NCI-H1930 (cell line): ENCODE data around the gene AQP12A.
"Not testable (repeated sequence)": the region's sequence is repeated elsewhere in the genome, so short reads cannot be mapped to it uniquely, and the experiment has no call there.

Experiments used
- DNase-seq, 2 experiments: peaks; one replicate each; lab custom pipeline; 2025; lab: John Stamatoyannopoulos, UW

Gene AQP12A

GRCh38 chr2:240688553-240688919 is 3.1 kb upstream of the AQP12A start:
- no peak for DNase-seq

- no peak for DNase-seq
These were observed 1.7 kb upstream of the AQP12A start for GRCh38 chr2:240689975-240690374.

DNA sequence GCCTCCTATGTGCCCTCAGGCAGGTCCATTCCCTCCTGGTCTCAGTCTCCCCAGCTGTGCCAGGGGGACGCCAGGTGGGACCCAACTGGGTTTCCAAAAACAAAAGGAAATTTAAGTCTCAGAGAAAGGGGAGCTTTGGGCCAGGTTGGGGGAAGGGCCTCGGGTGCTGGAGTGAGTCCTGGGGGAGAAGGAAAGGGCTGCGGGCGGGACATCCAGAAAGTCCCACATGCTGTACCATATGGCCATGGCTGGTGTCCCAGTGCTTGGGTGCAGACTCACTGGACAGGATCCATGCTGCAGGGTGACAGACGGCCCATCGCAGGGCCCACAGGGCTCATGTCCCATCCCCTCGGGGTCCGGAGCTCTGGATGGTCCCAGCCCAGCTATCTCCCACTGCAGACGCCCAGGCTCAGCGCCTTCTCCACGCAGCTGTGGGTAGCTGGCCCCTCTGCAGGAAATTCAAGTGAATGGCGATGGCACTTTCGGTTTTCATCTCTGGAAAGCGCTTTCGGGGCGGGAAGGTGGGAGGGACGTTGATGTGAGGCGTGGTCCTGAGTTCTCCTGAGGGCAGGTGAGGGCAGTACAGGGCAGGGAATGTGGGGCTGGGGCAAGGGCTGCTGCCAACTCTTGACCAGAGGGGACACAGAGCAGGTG is 1.1 kb upstream of the AQP12A start:
- DNase-seq, result not testable (repeated sequence)

DNA sequence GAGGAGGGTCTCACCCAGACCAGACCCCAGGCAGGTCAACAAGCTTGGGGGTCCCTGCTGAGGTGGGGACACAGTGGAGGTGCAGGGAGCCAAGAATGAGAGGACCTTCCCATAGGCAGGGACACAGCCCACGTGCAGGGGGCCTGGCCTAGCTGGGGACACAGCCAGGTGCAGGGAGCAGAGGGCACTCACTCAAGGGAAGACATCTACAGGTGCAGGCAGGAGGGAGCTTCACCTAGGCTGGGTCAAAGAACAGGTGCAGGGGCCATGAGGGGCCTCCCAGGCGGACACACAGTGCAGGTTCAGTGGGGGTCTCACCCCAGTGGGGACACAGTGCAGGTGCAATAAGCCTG is 615 bp upstream of the AQP12A start:
- DNase-seq, result not testable (repeated sequence)

- DNase-seq, result not testable (repeated sequence)
These were observed 1.2 kb downstream of the AQP12A start for GRCh38 chr2:240692583-240693561.

DNA sequence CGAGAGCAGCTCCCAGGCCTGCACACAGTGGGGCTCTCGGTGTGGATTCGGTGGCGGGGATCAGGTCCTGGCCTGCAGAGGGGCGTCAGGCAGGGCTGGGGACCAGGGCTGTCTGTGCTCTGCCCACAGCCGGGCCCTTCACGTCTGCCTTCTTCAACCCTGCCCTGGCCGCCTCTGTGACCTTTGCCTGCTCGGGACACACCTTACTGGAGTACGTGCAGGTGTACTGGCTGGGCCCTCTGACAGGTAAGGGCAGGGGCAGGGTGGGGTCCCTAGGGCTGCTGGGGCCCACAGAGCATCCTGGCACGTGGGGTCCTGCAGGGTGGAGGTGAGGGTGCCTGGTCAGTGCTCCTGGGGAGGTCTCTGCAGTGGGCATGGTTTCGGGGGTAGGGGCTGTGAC is 2.6 kb downstream of the AQP12A start:
- not testable (repeated sequence) for DNase-seq

DNA sequence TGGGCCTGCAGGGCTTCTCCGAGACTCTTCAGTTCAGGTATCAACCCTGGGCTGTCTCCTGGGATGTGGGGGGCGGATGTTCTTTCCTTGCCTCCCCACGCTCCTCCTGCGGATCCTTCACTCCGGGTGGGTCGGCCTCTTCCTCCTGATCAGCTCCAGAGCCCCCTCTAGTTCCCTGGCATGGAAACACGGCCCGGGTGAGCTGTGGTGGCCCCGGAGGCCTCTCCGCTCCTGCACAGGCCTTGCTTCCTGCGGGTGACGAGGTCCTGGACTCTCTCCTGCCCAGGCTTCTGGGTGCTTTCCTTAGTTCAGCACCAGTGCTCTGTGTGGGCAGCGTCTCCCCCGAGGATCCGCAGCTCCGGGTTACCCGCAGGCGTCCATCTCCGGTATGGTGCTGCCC is 3.9 kb downstream of the AQP12A start:
- not testable (repeated sequence) for DNase-seq

- not testable (repeated sequence) for DNase-seq
These were observed 4.8 kb downstream of the AQP12A start for GRCh38 chr2:240696469-240696868.

- DNase-seq, result not testable (repeated sequence)
These were observed 7.3 kb downstream of the AQP12A start for GRCh38 chr2:240698852-240699561.

DNA sequence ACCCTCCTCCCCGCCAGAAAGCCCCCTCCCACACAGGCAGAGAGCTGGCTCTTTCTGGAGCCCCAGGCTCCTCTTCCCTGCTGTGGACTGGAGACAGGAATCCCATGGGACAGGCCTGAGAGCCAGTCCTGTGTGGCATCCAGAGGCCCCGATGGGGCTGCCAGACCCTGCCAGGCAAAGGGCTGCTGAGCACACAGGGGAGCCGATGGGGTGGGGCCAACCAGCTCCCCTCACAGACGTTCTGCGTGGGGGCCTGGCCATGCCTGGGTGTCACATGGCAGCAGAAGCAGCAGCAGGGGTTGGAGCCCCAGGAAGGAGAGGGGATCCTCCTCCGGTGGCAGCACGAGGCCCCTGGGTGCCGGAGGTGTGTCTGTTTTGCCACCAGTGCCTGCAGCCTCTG is 8.2 kb downstream of the AQP12A start:
- DNase-seq, result not testable (repeated sequence)

DNA sequence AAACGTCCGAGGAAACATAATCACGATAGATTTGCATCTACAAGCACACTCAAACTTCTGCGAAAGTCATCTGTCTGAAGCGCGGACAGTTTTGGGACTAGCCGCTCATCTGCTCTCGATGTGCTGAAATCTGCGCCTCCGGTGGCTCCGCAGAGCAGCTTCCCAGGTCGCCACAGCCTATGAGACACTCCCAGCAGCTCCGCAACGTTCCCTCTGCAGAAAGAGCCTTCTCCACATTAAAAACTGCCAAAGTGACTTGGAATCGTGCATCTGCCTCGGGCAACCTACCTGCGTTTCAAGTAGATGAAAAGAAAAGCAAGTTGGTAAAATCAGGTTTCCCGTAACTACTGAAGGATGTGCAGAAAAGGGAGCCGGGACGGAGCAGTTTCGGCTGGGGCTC is 8.9 kb downstream of the AQP12A start:
- DNase-seq, result not testable (repeated sequence)

GRCh38 chr2:240701091-240701735 is 9.5 kb downstream of the AQP12A start:
- no peak for DNase-seq

DNA sequence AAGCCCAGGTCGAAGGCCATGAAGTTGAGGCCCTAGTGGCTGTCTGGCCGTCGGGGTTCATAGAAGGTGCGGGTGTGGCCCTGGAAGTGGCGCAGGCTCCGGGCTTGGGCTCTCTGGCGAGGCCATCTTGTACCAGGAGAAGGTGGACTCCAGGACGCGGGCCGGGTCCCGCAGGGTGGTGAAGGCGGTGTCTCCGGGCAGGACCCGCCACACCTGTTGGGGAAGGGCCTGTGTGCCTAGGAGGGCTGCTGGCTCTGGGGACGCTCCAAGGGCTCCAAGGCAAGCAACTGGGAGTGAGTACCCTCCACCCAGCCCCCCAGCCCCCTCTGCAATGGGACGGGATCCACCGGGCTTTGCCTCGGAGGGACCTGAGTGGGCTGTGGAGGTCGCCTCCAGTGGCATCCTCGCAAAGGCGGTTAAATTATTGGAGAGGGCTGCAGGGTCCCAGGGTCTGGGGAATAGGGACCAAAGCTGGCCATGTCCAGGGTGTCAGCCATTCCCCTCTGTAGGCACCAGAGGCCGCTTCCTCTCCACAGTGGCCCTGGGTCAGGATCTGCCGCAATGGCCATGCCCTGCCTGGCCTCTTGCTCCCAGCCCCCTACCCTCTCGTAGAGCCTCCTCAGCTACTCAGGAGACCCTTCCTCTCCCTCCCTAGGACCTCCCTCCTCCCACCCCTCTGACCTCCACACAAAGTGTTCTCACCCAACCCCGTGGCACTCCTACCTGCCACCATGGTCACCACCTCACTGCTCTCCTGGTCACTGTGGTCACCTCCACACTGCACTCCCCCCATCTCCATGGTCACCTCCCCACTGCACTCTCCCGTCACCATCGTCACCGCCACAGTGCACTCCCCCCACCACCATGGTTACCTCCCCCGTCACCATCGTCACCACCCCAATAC is 10.3 kb downstream of the AQP12A start:
- no peak for DNase-seq

GRCh38 chr2:240702640-240703011 is 11.0 kb downstream of the AQP12A start:
- DNase-seq, result no peak

GRCh38 chr2:240703417-240704341 is 12.0 kb downstream of the AQP12A start:
- no peak for DNase-seq

DNA sequence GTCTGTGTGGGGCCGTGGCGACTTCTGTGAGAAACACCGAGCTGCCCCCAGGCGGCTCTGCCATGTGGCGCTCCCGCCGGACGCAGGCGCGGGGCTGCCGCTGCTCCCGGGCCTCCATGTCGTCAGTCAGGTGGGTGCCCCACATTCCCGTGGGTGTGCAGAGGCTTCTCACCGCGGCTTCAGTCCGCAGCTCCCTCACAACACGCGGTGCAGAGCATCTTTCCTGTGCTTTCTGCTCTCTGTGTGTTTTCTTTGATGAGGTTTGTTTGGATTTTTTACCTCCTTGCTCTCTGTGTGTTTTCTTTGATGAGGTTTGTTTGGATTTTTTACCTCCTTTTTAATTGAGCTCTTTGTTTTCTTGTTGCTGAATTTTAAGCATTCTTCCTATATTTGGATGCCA is 13.0 kb downstream of the AQP12A start:
- no peak for DNase-seq

- no peak for DNase-seq
These were observed 13.6 kb downstream of the AQP12A start for GRCh38 chr2:240705204-240705791.

DNA sequence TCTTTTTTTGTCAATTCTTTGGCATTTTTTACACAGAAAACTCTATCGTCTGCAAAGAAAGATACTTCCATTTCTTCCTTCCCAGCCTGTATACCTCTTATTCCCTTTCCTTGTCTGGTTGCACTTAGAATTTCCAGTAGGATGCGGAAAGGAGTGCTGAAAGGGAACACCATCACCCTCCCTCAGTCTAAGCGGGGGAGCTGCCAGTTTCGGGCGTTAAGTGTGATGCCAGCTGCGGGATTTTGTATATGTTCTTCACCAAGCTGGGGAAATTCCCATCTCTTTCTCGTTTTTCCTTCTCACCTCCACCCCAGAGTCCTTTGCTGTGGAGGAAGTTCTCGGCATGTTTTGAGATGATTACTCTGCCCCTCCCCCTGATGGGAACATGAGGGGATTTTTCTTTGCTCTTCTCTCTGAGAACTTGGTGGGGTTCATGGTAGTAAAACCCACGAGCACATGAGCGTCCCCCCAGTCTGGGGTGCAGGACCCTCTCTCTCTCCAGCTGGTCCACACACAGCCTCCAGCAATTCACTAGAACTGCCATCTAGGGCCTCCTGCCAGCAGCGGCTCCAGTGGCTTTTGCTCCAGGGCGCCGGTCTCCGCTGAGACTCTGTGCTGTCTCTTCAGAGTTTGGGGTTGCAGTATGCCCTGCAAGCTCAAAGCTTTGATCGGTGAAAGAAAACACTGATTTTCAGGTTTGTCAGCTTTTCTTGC is 15.5 kb downstream of the AQP12A start:
- no peak for DNase-seq

DNA sequence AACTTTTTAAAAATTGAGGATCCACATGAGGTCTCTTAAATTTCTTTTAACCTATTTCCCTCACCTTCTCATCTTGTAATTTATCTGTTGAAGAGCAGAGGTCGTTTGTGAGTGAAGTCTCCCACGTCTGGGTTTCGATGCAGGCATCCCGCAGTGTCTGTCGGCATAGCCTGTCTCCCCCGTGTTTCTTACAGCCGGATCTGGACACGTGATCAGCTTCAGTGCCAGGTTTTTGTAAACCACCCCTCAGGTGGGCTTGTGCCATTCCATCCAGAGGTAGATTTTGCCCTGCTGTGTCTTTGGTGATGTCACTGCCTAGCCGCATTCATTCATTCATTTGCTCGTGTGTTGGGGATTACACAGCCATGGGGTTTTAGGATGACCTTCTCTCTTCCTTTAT is 16.2 kb downstream of the AQP12A start:
- DNase-seq, result no peak
